ENCODE data around the gene PHLDB1. TPM values are rescaled to one million over a fixed set of nuclear protein-coding genes. Genes with fewer than 3 reads are reported as not detected.

The PHLDB1 gene
- total and polyA plus RNA-seq, 2 donors (not counting 3 experiments of a cell fraction or from before 2014, with no cell fraction given) = 99.7 to 183 TPM

DNA sequence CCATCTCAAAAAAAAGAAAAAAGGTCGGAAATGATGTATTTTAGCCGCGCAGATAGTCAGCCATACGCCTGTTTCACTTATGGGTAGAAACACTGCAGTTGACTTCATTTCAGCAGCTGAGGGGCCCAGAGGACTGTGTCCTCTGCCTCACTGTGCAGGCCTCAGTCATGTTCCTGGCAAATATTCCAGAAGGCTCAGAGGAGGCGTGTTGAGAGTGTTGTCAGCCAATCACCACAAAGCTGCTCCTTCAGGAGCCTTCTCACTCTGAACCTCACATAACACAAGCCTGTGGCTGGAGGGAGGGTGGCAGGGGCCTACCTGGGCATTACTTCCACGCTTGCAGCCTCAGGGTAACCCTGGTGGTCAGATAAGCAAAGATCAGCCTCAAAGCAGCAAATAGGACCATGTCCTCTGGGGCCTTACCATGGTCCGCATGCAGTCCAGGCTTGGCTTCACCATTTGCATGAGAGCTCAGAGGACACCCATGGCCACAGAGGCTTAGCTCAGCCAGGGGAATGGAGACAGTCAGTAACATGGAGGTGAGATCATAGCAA is 89.3 kb downstream of the PHLDB1 start:
- FAIRE-seq (no peak), DNase-seq (ENCODE audit: low read depth, low spot score) (no peak)
- TF ChIP-seq EZH2 (IDR thresholded peaks at IDR 0.05; ENCODE audit: borderline replicate concordance, low read depth, low read length, severe bottlenecking) = no peak
- no peak for TF ChIP-seq POLR2AphosphoS5 (IDR thresholded peaks at IDR 0.05; ENCODE audit: insufficient read depth, low read depth, low read length)
- TF ChIP-seq POLR2A (IDR thresholded peaks at IDR 0.05; ENCODE audit: low read depth, low read length) = no peak
- no peaks in the 10 kb centered on the region for H3K36me3 ChIP-seq (ENCODE audit: control insufficient read depth in 2 of 2, extremely low read depth in 1 of 2, insufficient read depth in 2 of 2, low read length in 2 of 2)
- H3K27ac ChIP-seq (ENCODE audit: insufficient read depth, low read depth, low read length) = no peak overlapping the region
- no peaks in the 10 kb centered on the region for H3K27me3 ChIP-seq (ENCODE audit: control insufficient read depth in 2 of 2, insufficient read depth in 2 of 2, low read length in 2 of 2)
- BruUV-seq (replicated peaks) = no TSS peak
- H3K4me2 ChIP-seq (ENCODE audit: insufficient read depth, low read length) = no peak overlapping the region
- H3K9ac ChIP-seq (replicated peaks; ENCODE audit: extremely low read depth, insufficient read depth, low read length) = no peak overlapping the region
- no peaks in the 10 kb centered on the region for H4K20me1 ChIP-seq (replicated peaks; ENCODE audit: control insufficient read depth, extremely low read depth, insufficient read depth, low read length)
- H3K4me3 ChIP-seq (replicated peaks in 1 of 3; ENCODE audit: insufficient read depth in 1 of 3, low read depth in 1 of 3, low read length in 3 of 3) = no peak overlapping the region
- ChIA-PET POLR2A (no interaction called here), CTCF (interaction anchor here (0.5 to 1.2 kb wide), 2 partner anchors 18 to 57 kb away, joined by 3 to 4 read pairs; no protein-coding TSS in a partner anchor)
- H3K79me2 ChIP-seq (ENCODE audit: control insufficient read depth, insufficient read depth, low read length) = no peaks in the 10 kb centered on the region
- no peaks in the 10 kb centered on the region for H3K9me1 ChIP-seq (replicated peaks; ENCODE audit: control insufficient read depth, extremely low read depth, insufficient read depth, low read length)
- no peaks in the 10 kb centered on the region for H3K9me3 ChIP-seq (replicated peaks; ENCODE audit: control insufficient read depth, insufficient read depth, low read length)
- no peak overlapping the region for H2AFZ ChIP-seq (ENCODE audit: low read depth, low read length)
- no peaks in the 10 kb centered on the region for H3K4me1 ChIP-seq (ENCODE audit: control insufficient read depth, extremely low read depth, insufficient read depth, low read length)
- dilution Hi-C loops (cut with MboI; ENCODE audit: extremely low pct_ligation_motif_present, low sequenced_read_pairs) = no loop called here
- intact Hi-C loops (cut with micrococcal nuclease) = no loop called here

DNA sequence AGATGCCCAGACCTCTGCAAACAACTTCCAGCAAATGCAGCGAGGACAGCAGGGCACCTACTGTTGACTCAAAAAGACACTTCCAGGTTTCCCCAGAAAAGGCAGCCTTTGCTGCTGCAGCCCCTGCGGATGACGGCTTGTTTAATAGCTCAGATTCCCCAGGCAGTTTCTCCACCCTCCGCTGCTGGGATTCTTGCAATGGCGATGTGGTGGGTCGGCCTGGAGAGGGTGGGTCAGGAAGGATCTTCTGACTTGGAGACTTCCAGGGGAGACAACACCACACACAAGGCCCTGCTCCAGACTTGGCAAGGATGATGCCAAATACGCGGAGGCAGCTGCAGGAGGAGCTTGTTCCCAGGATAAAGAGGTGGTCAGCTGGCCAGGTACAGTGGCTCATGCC is 89.9 kb downstream of the PHLDB1 start:
- BruUV-seq (replicated peaks) = no TSS peak
- DNase-seq (ENCODE audit: low read depth, low spot score) (no peak), FAIRE-seq (no peak)
- H3K36me3 ChIP-seq (ENCODE audit: control insufficient read depth in 2 of 2, extremely low read depth in 1 of 2, insufficient read depth in 2 of 2, low read length in 2 of 2) = no peaks in the 10 kb centered on the region
- H2AFZ ChIP-seq (ENCODE audit: low read depth, low read length) = no peak overlapping the region
- no peak overlapping the region for H3K27ac ChIP-seq (ENCODE audit: insufficient read depth, low read depth, low read length)
- POLR2A ChIA-PET = no interaction called here
- no peaks in the 10 kb centered on the region for H4K20me1 ChIP-seq (replicated peaks; ENCODE audit: control insufficient read depth, extremely low read depth, insufficient read depth, low read length)
- CTCF ChIA-PET = interaction anchor here (0.5 to 1.2 kb wide), 2 partner anchors 18 to 57 kb away, joined by 3 to 4 read pairs; no protein-coding TSS in a partner anchor
- no peaks in the 10 kb centered on the region for H3K9me1 ChIP-seq (replicated peaks; ENCODE audit: control insufficient read depth, extremely low read depth, insufficient read depth, low read length)
- H3K4me1 ChIP-seq (ENCODE audit: control insufficient read depth, extremely low read depth, insufficient read depth, low read length) = no peaks in the 10 kb centered on the region
- H3K27me3 ChIP-seq (ENCODE audit: control insufficient read depth in 2 of 2, insufficient read depth in 2 of 2, low read length in 2 of 2) = no peaks in the 10 kb centered on the region
- H3K79me2 ChIP-seq (ENCODE audit: control insufficient read depth, insufficient read depth, low read length) = no peaks in the 10 kb centered on the region
- no peak for TF ChIP-seq JUN (IDR thresholded peaks at IDR 0.05; ENCODE audit: borderline replicate concordance, insufficient read depth, insufficient read length, low read depth)
- TF ChIP-seq GATA2 (IDR thresholded peaks at IDR 0.05; ENCODE audit: insufficient read depth, insufficient read length, low read depth, low read length) = no peak
- no peak for TF ChIP-seq EZH2 (IDR thresholded peaks at IDR 0.05; ENCODE audit: borderline replicate concordance, low read depth, low read length, severe bottlenecking)
- TF ChIP-seq POLR2AphosphoS5 (IDR thresholded peaks at IDR 0.05; ENCODE audit: insufficient read depth, low read depth, low read length) = no peak
- no peak for TF ChIP-seq FOS (IDR thresholded peaks at IDR 0.05; ENCODE audit: borderline replicate concordance, insufficient read depth, low read length)
- TF ChIP-seq MYC (IDR thresholded peaks at IDR 0.05; ENCODE audit: low read depth, low read length) = no peak
- no peak for TF ChIP-seq MAX (IDR thresholded peaks at IDR 0.05; ENCODE audit: insufficient read depth, insufficient read length)
- no peak for TF ChIP-seq POLR2A (IDR thresholded peaks at IDR 0.05; ENCODE audit: low read depth, low read length)
- TF ChIP-seq, protein P1, sequence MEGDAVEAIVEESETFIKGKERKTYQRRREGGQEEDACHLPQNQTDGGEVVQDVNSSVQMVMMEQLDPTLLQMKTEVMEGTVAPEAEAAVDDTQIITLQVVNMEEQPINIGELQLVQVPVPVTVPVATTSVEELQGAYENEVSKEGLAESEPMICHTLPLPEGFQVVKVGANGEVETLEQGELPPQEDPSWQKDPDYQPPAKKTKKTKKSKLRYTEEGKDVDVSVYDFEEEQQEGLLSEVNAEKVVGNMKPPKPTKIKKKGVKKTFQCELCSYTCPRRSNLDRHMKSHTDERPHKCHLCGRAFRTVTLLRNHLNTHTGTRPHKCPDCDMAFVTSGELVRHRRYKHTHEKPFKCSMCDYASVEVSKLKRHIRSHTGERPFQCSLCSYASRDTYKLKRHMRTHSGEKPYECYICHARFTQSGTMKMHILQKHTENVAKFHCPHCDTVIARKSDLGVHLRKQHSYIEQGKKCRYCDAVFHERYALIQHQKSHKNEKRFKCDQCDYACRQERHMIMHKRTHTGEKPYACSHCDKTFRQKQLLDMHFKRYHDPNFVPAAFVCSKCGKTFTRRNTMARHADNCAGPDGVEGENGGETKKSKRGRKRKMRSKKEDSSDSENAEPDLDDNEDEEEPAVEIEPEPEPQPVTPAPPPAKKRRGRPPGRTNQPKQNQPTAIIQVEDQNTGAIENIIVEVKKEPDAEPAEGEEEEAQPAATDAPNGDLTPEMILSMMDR (IDR thresholded peaks at IDR 0.05; ENCODE audit: extremely low read depth in 1 of 2, insufficient read depth in 1 of 2, low read depth in 1 of 2, low read length in 2 of 2) = no peak
- H3K4me2 ChIP-seq (ENCODE audit: insufficient read depth, low read length) = no peak overlapping the region
- H3K4me3 ChIP-seq (replicated peaks in 1 of 3; ENCODE audit: insufficient read depth in 1 of 3, low read depth in 1 of 3, low read length in 3 of 3) = no peak overlapping the region
- intact Hi-C loops (cut with micrococcal nuclease) (no loop called here), dilution Hi-C loops (cut with MboI; ENCODE audit: extremely low pct_ligation_motif_present, low sequenced_read_pairs) (no loop called here)
- no peaks in the 10 kb centered on the region for H3K9me3 ChIP-seq (replicated peaks; ENCODE audit: control insufficient read depth, insufficient read depth, low read length)
- no peak overlapping the region for H3K9ac ChIP-seq (replicated peaks; ENCODE audit: extremely low read depth, insufficient read depth, low read length)
